Peyer's patch (tissue), 4 donors: ENCODE data around the gene UBE2L5. TPM values are rescaled to one million over a fixed set of nuclear protein-coding genes. Genes with fewer than 3 reads are reported as not detected.

Experiments
- DNase-seq, 3 donors: peaks; one replicate each; pipeline ENCODE4 v3.0.0-alpha.2; 2017 to 2019
- H3K27ac ChIP-seq, 4 donors: fragments of 200-600 bp; sonication (generic); one replicate each; pipeline ENCODE4 v1.5.1; 2016 to 2019
- H3K27me3 ChIP-seq, 2 donors: fragments of 200-600 bp; sonication (generic); one replicate each; pipeline ENCODE4 v1.5.1; 2019
- H3K36me3 ChIP-seq, 3 donors: fragments of 200-600 bp; sonication (generic); one replicate each; pipeline ENCODE4 v1.5.1; 2016 to 2019
- H3K4me1 ChIP-seq, 4 donors: fragments of 200-600 bp; sonication (generic); one replicate each; pipeline ENCODE4 v1.5.1; 2016 to 2019
- H3K4me3 ChIP-seq, 4 donors: fragments of 200-600 bp; sonication (generic); 1 replicate in 3 of 4; 2 replicates in 1 of 4; pipeline ENCODE4 v1.5.1; 2016 to 2019; ENCODE audit warnings: mild to moderate bottlenecking in 1 of 4
- H3K9me3 ChIP-seq, 4 donors: fragments of 200-600 bp; sonication (generic); one replicate each; pipeline ENCODE4 v1.5.1; 2016 to 2019; ENCODE audit warnings: mild to moderate bottlenecking in 1 of 4
- POLR2A ChIP-seq, 2 donors: fragments of 450-650 bp; IDR thresholded peaks; one replicate each; pipeline ENCODE4 v1.5.1; 2017; ENCODE audit warnings: antibody characterized with exemption in 2 of 2, mild to moderate bottlenecking in 2 of 2, moderate library complexity in 2 of 2
- total RNA-seq, 4 donors: library from RNA; depleted of rRNA; stranded (reverse); fragments of >200 nt; gene quantifications; one replicate each; pipeline ENCODE4 v1.1.0, GENCODE V29; 2016
- TF ChIP-seq, protein P1 (sequence below), 6 experiments: fragments of 450-650 bp in 4 of 6; fragments of 200-600 bp in 2 of 6; sonication (generic) in 1 of 6; IDR thresholded peaks; one replicate each; pipeline ENCODE4 v1.5.1; 2017 to 2019; ENCODE audit warnings: antibody characterized with exemption in 6 of 6, mild to moderate bottlenecking in 3 of 6, moderate library complexity in 1 of 6

Gene UBE2L5
- total RNA-seq, 4 donors from 2014 or later = not detected

DNA sequence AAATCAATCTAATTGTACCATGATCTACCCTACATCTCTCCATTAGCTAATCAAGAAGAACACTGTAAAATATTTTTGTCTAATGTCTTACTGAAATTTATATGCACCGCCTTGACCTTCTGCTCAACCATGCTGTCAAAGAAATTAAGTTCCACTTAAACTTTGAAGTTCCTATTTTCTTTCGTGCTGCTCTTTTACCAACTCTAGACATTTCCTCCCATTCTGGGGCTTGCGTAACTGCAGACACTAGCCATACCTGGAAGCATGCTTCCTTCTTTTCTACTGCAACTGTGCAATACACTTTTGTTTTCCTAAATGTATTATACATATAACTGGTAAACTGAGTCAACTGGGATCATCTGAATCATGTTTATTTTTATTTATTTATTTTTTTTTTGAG is 8.5 kb upstream of the UBE2L5 start:
- H3K4me1 ChIP-seq = peaks cover 0 to 1% (median 0%) of the 10 kb centered on the region in 4 donors
- H3K4me3 ChIP-seq = no peak overlapping the region
- TF ChIP-seq POLR2A (IDR thresholded peaks at IDR 0.05) = no peak
- TF ChIP-seq, protein P1, sequence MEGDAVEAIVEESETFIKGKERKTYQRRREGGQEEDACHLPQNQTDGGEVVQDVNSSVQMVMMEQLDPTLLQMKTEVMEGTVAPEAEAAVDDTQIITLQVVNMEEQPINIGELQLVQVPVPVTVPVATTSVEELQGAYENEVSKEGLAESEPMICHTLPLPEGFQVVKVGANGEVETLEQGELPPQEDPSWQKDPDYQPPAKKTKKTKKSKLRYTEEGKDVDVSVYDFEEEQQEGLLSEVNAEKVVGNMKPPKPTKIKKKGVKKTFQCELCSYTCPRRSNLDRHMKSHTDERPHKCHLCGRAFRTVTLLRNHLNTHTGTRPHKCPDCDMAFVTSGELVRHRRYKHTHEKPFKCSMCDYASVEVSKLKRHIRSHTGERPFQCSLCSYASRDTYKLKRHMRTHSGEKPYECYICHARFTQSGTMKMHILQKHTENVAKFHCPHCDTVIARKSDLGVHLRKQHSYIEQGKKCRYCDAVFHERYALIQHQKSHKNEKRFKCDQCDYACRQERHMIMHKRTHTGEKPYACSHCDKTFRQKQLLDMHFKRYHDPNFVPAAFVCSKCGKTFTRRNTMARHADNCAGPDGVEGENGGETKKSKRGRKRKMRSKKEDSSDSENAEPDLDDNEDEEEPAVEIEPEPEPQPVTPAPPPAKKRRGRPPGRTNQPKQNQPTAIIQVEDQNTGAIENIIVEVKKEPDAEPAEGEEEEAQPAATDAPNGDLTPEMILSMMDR (IDR thresholded peaks at IDR 0.05) = no peak
- no peak for DNase-seq
- H3K27ac ChIP-seq = no peak overlapping the region
- H3K27me3 ChIP-seq = no peaks in the 10 kb centered on the region
- H3K36me3 ChIP-seq = no peaks in the 10 kb centered on the region
- no peaks in the 10 kb centered on the region for H3K9me3 ChIP-seq

DNA sequence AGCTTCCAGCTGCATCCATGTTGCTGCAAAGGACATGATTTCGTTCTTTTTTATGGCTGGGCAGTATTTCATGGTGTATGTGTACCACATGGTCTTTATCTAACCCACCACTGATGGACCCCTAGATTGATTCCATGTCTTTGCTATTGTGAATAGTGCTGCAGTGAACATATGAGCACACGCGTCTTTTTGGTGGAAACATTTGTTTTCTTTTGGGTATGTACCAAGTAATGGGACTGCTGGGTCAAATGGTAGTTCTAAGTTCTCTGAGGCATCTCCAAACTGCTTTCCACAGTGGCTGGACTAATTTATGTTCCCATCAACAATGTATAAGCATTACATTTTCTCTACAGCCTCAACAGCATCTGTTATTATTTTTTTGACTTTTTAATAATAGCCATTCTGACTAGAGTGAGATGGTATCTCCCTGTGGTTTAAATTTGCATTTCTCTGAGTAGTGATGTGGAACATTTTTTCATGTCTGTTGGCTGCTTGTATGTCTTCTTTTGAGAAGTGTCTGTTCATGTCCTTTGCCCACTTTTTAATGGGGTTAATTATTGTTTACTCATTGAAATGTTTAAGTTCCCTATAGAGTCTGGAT is 6.8 kb upstream of the UBE2L5 start:
- Histone ChIP-seq H3K36me3 (no peaks in the 10 kb centered on the region), H3K4me1 (no peaks in the 10 kb centered on the region), H3K4me3 (no peak overlapping the region), H3K9me3 (no peaks in the 10 kb centered on the region), H3K27me3 (no peaks in the 10 kb centered on the region), H3K27ac (peak overlapping the region in 2 of 4 donors; percentile 46 to 47)
- no peak for DNase-seq
- TF ChIP-seq, protein P1 (IDR thresholded peaks at IDR 0.05) = no peak
- no peak for TF ChIP-seq POLR2A (IDR thresholded peaks at IDR 0.05)

DNA sequence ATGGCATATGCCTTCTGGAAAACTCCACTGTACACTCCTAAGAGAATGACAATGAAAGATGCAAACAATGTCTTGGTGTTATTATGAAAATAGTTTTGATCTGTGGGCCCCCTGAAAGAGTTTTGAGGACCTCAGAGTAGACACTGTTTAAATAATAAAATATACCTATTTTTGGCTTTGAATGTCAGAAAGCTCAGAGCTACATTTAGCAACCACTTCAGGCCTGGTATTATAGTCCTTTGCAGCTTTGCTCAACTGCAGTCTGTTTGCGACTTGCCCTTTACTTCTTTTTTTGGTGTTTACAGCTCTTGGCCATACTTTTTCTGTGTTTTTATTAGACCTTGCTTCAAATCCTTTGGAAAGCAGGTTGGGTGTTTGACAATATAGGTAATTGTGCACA is 5.8 kb upstream of the UBE2L5 start:
- Histone ChIP-seq H3K27me3 (no peaks in the 10 kb centered on the region), H3K9me3 (no peaks in the 10 kb centered on the region)

GRCh38 chr13:30418075-30418716 is 4.1 kb upstream of the UBE2L5 start:
- no peaks in the 10 kb centered on the region for H3K27me3 ChIP-seq
- no peak overlapping the region for H3K27ac ChIP-seq
- no peaks in the 10 kb centered on the region for H3K36me3 ChIP-seq

More for the DNA sequence above, 5.8 kb upstream of the UBE2L5 start:
- no peaks in the 10 kb centered on the region for H3K36me3 ChIP-seq
- TF ChIP-seq POLR2A (IDR thresholded peaks at IDR 0.05) = no peak
- TF ChIP-seq, protein P1 (IDR thresholded peaks at IDR 0.05) = no peak
- H3K27ac ChIP-seq = no peak overlapping the region
- DNase-seq = no peak
- peaks cover 0 to 4% (median 2%) of the 10 kb centered on the region in 4 donors for H3K4me1 ChIP-seq
- H3K4me3 ChIP-seq = no peak overlapping the region

GRCh38 chr13:30418717-30419459 is 3.4 kb upstream of the UBE2L5 start:
- H3K4me3 ChIP-seq = no peak overlapping the region
- no peaks in the 10 kb centered on the region for H3K9me3 ChIP-seq
- H3K4me1 ChIP-seq = peaks cover 0 to 4% (median 2%) of the 10 kb centered on the region in 4 donors
- TF ChIP-seq, protein P1 (IDR thresholded peaks at IDR 0.05) = no peak
- TF ChIP-seq POLR2A (IDR thresholded peaks at IDR 0.05) = no peak
- H3K27me3 ChIP-seq = no peaks in the 10 kb centered on the region
- H3K36me3 ChIP-seq = no peaks in the 10 kb centered on the region
- no peak for DNase-seq
- H3K27ac ChIP-seq = no peak overlapping the region

More at GRCh38 chr13:30418075-30418716, 4.1 kb upstream of the UBE2L5 start:
- Histone ChIP-seq H3K9me3 (no peaks in the 10 kb centered on the region), H3K4me3 (no peak overlapping the region), H3K4me1 (peaks cover 0 to 4% (median 2%) of the 10 kb centered on the region in 4 donors)
- no peak for DNase-seq
- TF ChIP-seq, protein P1 (IDR thresholded peaks at IDR 0.05) = no peak
- TF ChIP-seq POLR2A (IDR thresholded peaks at IDR 0.05) = no peak
